ENCODE data around the gene ZNF121.
"Not testable (repeated sequence)": the region's sequence is repeated elsewhere in the genome, so short reads cannot be mapped to it uniquely, and the experiment has no call there.

GRCh38 chr19:9582081-9582725 lies 2.1 kb downstream of the ZNF121 start:
- TF ChIP-seq CTCF, POLR2A (IDR thresholded peaks at IDR 0.05): not testable (repeated sequence)
